GM18519 (cell line): ENCODE measurements around the gene DHX38.

ENCODE experiments used
- ATAC-seq: cut with Tn5 transposase; IDR thresholded peaks from one replicate; pipeline ENCODE4 v1.9.1; 2021; ENCODE audit warnings: mild to moderate bottlenecking, moderate library complexity; ENCODE audit not compliant: unreplicated experiment, low FRiP score

DHX38 gene

DNA sequence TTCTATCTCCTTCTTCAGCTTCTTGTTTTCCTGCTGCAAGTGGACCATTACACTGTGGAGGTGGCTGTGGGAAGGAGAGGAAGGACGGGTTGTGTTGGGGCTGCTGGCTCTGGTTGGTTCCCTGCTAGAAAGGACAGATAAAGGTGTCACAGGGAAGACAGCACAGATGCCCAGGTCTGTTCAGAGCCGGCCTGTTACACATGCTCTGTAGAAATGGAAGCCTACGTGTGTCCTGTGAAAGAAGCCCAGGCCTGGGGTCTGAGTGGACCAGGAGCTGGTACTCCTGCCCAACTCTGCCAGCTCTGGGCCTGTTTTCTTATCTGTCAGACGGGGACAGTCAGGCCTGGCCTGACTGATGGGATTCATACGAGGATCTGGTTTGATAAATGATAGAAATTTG is 26.4 kb downstream of the DHX38 start:
- ATAC-seq: no peak

DNA sequence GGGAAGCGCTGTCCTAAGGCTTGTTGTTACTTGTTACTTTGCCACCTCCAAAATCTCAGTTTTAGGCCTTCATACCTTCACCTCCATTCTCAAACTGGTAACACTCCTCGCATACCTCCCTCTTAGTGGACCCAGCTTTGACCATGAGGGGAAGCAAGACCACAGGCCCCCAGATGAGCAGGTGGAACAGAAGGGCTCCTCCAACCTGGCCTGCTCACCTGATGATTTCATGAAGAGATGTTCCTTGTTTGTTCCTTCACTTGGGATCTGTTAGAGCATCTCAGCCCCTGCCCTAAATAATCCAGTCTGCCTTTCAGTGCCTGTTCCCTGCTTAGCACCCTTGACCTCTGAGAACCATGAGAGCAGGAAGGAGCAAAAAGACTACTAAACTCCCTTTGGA is 28.7 kb downstream of the DHX38 start:
- no peak for ATAC-seq

DNA sequence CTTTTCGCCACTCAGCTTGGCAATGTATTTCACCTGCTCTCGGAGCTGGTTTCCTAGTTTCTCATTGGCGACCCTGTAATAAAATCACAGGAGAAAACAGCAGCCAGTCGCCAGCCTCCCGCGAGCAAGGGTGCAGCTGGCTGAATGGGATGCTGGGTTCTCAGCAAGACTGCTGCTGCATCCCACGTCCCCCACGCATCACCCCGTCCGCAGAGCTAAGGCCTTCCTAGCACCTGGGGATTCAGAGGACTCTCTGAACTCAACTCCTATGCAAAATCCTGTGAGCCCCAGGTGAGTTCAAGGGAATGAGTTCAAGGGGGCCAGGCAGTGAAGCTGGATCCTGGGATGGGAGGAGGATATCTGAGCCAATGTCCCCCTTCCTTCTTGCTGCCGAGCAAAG is 29.3 kb downstream of the DHX38 start:
- ATAC-seq: no peak

DNA sequence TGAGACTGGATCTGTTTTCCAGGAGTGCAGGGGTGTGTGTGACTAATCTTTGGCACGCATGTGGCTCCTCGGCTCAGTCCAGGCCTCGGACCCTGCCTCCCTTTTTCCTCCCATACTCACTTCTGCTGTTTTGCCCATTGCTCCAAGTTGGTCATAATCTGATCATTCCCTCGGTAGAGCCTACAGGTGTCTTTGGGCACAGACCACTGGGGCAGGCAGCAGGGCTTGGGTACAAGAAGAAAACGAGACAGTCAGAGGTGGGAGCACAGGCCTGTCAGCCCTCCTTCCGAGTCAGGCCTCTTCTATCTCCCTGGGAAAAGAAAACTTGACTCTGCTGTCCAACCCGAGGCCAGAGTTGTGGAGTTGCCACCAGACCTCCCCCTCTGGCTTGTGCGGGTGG is 29.8 kb downstream of the DHX38 start:
- no peak for ATAC-seq

DNA sequence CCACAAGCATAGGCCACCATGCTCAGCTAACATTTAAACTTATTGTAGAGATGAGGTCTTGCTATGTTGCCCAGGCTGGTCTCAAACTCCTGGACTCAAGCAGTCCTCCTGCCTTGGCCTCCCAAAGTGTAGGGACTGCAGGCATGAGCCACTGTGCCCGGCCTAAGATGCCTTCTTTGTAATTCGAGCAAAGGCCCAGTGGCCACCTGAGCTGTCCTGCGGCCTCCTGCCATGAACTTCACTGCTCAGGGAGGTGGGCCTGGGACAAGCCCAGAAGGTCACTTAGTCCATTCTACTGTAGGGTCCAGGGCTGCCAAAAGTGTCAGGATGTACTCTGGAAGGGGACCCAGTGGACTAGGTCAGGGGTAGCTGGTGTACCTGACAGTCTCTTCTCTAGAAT is 30.5 kb downstream of the DHX38 start:
- ATAC-seq: no peak

DNA sequence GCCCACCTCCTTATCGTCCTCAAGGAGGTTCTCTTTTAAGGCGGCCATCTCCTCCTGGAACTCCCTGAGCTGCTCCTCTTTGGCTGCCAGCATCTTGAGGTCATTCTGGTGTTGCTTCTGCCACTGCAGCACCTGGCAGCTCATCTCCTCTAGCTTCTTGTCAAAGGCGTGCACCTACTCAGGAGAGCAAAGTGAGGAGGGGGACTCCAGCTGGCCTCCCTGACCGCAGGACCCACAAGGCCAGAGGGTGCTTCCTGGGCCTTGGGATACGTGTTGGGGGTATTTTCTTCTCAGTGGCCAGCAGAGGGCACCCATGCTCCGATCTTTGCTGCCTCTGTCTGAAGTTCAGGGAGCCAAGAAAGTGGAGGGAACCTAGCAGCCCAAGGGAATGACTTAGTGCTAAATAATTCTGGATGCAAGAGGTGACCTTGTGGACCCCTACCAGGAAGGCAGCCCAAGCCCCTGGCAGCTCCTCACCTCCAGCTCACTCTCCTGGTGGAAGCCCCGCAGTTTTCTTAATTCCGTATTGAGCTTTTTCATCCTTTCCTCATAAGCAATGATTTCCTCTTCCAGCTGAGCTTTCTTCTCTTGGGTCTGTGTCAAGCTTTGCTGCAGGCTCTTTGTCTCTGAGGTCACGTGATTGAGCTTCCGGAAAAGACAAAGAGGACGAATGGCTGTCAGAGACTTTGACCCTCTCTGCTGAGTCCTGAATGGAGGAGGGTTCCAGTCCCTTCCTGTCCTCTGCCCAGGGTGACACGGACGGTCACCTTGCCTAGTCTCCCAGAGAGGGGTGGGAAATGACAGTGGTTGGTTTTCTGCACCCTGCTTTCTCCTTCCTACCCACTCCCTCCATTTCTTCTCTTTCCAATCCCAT is 31.4 kb downstream of the DHX38 start:
- no peak for ATAC-seq

DNA sequence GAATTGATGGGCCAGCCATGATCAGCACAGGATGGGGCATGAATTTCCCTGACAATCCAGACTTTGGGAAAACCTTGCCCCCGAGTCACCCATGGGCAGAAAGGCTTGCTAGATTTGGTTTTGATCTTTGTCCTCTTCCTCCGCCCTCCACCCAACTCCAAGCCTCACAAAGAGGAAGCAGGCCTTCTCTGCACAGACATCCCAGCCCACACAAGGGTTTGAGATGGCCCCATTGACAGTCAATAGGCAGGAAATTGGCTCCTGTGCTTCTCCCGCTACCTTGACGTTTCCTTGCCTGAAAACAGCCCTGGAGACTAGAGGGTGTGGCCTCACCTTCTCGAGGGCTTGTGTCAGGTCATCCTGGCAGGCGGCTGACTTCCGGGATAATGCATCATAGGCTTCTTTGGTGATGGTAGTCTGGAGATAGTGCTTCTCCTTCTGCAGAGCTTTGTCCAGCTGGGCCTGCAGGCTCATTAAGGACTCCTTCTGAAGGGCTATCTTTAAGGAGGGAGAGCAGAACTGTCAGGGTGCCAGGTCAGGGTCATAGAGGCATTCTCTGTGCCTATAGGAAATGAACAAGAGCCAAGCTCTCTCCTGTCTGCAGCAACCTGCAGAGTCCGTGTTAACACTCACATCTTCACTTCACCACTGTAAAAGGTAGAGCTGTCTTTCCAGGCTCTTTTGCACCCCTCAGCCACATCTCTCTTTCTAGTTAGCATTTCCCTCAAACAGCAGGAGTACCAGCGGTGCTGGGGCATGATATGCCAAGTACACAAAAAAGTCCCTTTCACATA is 32.2 kb downstream of the DHX38 start:
- ATAC-seq: no peak

DNA sequence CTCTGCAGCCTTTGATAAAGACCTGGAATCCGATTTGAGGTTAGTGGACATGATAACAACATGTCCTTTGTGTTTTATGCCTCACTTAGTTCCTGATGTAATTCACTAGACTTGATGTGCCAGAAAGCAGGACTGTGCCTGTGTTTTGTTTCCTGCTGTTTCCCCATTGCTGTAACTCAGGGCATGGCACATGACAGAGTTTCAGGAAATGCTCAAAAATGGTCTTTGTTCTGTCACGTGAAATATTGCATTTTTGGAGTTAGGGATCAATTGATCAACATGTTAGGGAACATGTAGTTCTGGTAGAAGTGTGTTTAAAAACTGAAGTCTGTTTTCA is 32.8 kb downstream of the DHX38 start:
- no peak for ATAC-seq

DNA sequence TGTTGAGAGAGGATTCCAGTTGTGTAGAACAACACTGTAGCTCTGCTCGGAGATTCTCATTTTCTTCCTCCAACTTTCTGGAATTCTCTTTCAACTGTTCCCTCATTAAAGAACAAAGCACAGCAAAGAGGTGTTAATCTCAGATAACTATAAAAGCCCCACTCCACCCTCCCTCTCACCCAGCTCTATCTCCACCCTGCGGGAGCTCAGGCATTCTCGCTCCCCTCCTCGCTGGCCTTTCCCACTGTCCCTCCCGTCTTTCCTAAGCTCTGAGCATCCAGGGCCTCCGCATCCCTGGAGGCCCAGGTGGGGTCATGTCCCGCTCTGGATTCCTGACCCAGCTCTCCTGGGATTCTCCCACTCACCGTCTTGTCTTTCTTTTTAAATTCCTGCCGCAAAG is 35.1 kb downstream of the DHX38 start:
- no peak for ATAC-seq

DNA sequence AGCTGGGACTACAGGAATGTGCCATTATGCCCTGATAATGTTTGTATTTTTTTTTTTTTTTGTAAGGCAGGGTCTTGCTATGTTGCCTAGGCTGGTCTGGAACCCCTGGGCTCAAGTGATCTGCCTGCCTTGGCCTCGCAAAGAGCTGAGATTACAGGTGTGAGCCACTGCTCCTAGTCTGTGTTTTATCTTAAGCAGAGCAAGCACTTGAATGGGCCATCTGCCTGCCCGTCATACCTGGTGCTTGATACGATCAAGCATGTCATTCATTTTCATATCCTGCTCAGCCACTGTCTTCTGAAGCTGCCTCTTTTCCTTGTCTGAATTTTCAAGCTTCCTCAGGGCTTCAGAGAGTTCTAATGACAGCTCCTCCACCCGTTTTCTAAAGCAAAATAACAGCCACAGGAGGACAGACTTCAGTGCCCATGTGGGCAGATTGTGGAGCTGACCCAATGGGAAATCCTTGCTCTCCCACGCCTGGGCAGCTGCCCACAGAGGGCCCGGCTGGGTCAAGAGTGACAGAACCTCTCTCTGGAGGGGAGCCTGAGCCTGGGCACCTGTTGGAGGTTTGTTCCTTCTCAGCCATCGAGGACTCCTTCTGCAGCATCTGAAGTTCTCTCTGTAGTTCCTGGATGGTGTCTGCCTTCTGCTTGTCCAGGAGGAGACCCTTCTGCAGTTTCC is 36.5 kb downstream of the DHX38 start:
- ATAC-seq: no peak

DNA sequence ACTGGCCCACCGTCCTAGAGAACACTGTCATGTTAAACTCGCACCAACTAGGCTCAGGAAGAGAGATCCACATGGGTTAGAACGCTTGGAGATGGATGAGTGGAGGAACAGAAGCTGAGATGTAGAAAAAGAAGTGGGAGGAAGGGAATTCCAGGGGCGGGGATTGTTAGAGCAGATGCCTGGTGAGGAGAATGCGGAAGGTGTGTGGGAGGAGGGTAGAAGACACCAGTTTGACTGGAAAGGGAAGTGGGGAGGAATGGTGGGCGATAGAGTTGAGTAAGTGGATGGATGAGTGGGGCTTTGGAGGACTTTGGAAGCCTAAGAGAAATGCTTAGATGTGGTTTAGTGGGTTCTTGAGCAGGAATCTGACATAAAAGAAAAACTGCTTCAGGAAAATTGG is 37.4 kb downstream of the DHX38 start:
- ATAC-seq: no peak

DNA sequence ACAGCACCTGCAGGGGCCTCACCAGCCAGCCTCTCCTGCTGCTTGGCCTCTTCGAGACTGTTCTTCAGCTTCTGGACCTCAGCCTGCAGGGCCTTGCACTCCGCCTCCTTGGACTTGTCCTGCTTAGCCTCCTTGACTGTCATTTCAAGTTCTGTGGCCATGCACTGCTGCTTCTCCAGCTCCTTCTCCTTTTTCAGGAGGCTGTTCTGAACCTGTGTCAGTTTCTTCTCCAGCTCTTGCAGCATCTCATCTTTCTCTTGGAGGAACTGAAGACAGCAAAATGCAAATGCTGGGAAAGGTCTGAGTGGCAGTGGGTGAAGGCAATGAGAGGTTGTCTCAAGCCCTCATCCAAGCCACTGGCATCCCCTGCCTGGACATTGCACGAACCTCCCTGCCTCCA is 39.1 kb downstream of the DHX38 start:
- ATAC-seq: no peak

DNA sequence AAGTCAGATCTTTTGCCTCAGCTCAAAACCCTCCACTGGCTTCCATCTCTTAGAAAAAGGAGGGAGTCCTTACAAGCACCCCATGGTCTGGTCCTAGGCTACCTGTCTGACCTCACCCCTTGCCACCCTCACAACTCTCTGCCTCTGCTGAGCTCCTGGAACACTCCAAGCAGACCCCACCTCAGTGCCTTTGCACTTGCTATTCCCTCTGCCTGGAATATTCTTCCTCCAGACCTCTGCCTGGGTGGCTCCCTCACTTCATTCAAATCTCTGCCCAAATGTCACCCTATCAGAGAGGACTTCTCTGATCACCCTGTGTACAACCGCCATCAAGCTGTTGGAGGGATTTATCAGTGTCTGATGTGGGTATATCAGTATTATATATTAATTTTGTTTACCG is 40.9 kb downstream of the DHX38 start:
- ATAC-seq: no peak

DNA sequence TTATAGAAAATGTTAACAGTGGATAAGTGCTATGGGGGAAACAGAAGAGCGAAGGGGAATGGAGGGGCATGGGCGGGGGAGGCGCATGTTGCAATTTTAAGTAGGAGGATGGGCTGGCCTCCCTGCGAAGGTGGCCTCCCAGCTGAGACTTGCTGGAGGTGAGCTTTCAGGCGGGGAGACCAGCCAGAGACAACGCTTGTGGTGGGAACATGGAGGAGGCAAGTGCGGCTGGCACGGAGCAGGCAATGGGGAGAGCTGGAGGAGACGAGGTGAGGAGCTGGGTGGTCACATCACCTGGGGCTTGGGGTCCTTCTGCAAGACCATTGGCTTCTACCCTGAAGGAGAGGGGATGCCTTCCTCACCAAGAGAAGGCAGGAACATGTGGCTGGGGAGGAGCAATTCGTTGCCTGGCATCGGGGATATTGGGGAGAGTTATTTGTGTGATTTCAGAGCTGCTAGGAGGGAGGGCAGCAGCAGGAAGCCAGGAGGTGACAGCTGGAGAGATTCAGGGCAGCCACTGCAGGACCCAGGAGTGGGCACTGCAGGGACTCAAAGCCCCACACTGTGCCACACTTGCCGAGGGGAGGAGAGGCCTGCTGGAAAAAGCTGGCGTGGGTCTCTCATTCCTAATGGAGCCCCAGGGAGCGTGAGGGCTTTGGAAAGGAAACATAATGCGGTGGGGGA is 43.9 kb downstream of the DHX38 start:
- ATAC-seq: no peak

DNA sequence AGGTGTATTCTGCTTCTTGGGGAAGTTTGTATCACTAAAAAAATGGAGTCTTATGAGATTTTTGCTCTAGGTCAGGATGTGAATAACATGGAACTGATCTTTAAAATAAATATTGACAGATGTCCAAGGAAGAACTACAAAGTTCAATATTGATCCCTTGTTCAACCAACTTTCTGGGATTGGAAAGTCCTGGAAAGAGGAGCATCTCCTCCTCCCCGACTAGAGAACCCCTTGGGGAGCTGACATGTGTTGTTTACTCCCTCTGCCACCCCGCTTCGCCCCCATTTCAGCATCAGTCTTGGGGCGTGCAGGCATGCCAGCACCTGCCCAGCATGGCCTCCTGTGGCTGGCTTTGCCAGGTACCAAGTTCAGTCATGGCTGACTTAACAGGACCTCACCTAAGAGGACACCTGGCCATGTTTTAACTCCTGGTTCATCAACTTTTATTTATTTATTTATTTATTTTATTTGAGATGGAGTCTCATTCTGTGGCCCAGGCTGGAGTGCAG is 44.5 kb downstream of the DHX38 start:
- ATAC-seq: no peak

DNA sequence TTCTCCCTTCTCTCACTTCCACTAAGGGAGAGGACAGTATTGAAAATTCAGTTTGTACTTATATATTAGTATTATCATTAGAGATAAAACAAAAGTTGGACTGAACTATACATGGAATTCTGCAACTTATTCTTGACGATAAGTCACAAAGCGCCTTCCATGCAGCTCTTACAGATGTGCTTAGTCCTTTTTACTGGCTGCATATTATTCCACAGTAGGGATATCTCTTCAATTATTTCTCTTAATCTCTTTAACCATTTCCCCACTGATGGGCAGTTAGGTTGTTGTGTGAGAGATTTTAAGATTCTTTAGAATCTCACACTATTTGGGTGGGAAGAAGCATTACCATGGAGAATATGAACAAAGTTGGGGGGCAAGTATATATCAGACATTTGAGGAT is 46.3 kb downstream of the DHX38 start:
- no peak for ATAC-seq

DNA sequence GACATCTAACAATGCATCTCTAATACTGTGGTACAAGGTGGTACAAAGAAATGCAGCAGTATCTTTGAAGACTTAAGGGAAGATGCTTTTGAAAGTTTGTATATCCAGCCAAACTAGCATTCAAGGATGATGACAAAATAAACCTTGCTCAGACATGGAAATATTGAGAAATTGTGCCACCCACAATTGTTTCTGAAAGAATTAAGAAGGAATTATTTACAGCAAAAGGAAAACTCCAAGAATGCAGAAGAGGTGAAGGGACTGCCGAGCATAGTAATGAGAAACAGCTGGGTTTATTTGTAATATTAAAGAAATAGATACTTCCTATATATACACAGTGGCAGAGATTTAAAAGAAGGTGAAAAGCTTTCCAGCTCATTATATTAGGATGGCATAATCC is 48.8 kb downstream of the DHX38 start:
- no peak for ATAC-seq

DNA sequence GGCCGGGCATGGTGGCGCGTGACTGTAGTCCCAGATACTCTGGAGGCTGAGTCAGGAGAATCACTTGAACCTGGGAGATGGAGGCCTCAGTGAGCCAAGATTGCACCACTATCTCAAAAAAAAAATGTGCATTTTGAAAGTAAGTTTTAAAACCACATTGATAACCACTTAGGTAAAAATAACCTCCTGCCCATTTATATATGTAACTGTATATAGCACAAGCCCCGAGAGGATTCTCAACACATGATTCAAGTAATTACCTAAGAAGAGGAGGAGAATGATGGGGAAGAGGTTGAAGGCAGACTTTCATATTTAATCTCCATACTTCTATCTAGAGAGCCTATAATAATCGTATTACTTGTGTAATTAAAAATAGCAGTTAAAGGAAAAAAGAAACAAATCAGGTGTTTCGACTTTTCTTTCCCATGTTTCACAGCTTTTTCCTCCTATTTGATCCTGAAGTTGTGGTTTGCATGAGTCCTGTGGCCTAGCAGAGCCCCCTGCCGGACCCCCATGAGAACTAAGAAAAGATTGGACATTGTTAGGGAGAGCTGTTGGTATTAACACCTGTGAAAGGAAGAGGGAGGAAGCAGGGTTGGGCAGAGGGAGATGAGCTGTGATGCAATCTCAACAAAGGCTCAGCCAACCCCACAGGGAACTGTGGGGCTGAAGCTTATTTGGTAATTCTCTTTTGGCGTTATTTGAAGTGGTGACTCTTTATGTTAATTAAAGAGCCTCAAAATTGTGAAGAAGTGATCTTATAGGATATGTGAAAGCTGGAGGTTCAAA is 56.2 kb downstream of the DHX38 start:
- no peak for ATAC-seq

DNA sequence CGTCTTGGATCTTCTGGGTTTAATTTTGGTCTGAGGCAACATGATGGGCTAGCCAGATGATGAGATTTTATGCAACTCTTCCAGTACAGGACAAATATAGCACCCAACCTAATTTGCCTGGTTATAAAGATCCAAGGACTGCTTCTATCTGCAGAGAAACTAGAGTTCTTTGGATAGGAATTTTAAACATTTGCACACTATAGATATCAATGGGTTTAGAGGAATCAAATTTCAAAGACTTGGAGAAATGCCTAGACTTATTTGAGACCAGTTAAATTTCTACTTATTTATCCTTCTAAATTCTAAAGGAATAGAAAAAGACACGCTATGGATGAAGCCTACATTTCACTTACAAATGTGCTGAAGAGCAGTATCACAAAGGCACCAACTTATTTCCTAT is 65.7 kb downstream of the DHX38 start:
- ATAC-seq: no peak

DNA sequence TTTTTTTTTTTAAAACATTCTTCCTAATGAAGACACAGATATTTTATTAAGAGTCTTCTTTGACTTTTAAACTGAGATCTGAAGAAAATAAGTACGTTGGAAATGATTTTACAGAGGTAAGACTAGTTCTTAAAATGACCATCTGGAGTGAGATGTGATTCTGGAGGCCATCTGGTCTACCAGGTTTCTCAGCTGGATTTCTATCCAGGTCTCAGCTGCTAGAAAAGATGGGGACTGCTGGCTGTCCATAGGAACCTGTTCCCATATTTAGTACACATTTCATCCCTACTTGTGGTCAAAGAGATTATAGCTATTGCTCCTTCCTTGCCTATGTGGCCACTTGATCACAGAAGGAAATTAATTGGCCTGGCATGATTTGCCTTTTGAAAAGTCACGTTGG is 66.2 kb downstream of the DHX38 start:
- ATAC-seq: no peak
